Aorta (tissue), 5 donors: Measurements from ENCODE around the gene BCO1. TPM values are rescaled to one million over a fixed set of nuclear protein-coding genes. Genes with fewer than 3 reads are reported as not detected.

Experiments used
- ATAC-seq: fragments of 200-7000 bp; cut with Tn5 transposase; one replicate; pipeline ENCODE4 v1.9.1; 2022; ENCODE audit warnings: moderate library complexity; ENCODE audit not compliant: low FRiP score
- DNase-seq, 2 donors: peaks; one replicate each; pipeline ENCODE4 v3.0.0-alpha.2; 2020
- H3K27ac ChIP-seq, 2 donors: one replicate each; pipeline ENCODE4 v1.5.1; 2013; ENCODE audit warnings: low read length in 2 of 2, mild to moderate bottlenecking in 2 of 2, moderate library complexity in 2 of 2, control low read depth in 1 of 2, inconsistent platforms in 1 of 2, low read depth in 1 of 2
- H3K27me3 ChIP-seq, 2 donors: one replicate each; pipeline ENCODE4 v1.6.1; 2013; ENCODE audit warnings: control low read depth in 1 of 2, low read length in 1 of 2, mild to moderate bottlenecking in 1 of 2, moderate library complexity in 1 of 2; ENCODE audit not compliant: insufficient read depth in 2 of 2, control insufficient read depth in 1 of 2
- H3K36me3 ChIP-seq, 2 donors: one replicate each; pipeline ENCODE4 v1.6.1; 2013; ENCODE audit warnings: control low read depth in 1 of 2, low read length in 1 of 2, mild to moderate bottlenecking in 1 of 2; ENCODE audit not compliant: insufficient read depth in 2 of 2, control insufficient read depth in 1 of 2
- H3K4me1 ChIP-seq, 2 donors: one replicate each; pipeline ENCODE4 v1.6.1; 2013; ENCODE audit warnings: low read length in 2 of 2, control low read depth in 1 of 2, mild to moderate bottlenecking in 1 of 2, moderate library complexity in 1 of 2; ENCODE audit not compliant: insufficient read depth in 2 of 2, control insufficient read depth in 1 of 2
- H3K4me3 ChIP-seq, 2 donors: one replicate each; pipeline ENCODE4 v1.5.1; 2013; ENCODE audit warnings: low read length in 2 of 2, control low read depth in 1 of 2, mild to moderate bottlenecking in 1 of 2
- H3K9me3 ChIP-seq: one replicate; pipeline ENCODE4 v1.6.1; 2013; ENCODE audit warnings: mild to moderate bottlenecking, low read length; ENCODE audit not compliant: control insufficient read depth
- WGBS, 2 donors: extraction: QIAGEN DNeasy Blood & Tissue Kit; methylation state at CpG; one replicate each; pipeline ENCODE4 v1.1.7; 2013; 5-methylcytosine and 5-hydroxymethylcytosine counted together
- intact Hi-C, 2 donors: fragments of 100-400 bp; cut with DNase I; formaldehyde crosslinking; loops; one replicate each; pipeline versions ENCODE4 v1.14.2 to v1.15.0; 2022
- polyA plus RNA-seq, 2 donors: library from polyadenylated mRNA; stranded (reverse); fragments of 200-250 nt; gene quantifications; one replicate each; pipeline ENCODE4 v1.2.3, GENCODE V29; 2013
- total RNA-seq, 2 donors: library from RNA; stranded (reverse); fragmentation: NEBNext Ultra II Directional; extraction: Animal tissue kit (Norgen Biotek cat#: 25700); gene quantifications; one replicate each; pipeline ENCODE4 v1.2.1, GENCODE V29; 2021
- donor health status: healthy with polysubstance abuse.
- donor health status: Bipolar disorder and iron deficiency.
- donor health status: DM: no; HTN: no; CAD: no.
- donor health status: DM: no; HTN: no; CAD: no.
- donor health status: DM: yes; HTN: yes; CAD: no.

BCO1 gene
- total and polyA plus RNA-seq, 4 donors: 3.5 TPM; not detected in 3

DNA sequence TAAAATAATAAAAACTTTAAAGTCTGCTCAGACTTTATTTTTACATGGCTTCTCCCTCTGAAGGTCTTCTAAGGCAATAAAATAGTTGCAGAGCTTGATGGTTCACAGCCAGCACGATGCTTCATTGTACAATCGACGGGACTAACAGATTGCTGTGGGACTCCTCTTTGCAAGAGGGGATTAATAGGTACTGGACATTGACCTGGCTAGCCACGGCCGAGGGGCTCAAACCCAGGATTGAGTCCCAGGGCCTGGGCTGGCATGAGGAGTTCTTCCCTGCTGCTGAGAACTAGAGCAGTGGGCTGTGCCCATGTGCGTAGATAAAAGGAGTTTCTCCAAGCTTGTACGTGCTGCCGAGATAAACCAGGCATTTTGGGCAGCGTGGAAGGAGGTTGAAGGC, 52.6 kb downstream of the BCO1 start:
- DNase-seq (peak in 1 of 2 donors; percentile 38), ATAC-seq (no peak)
- WGBS, 2 donors: 84 to 86% methylated on average over 9 of the region's 9 CpGs

DNA sequence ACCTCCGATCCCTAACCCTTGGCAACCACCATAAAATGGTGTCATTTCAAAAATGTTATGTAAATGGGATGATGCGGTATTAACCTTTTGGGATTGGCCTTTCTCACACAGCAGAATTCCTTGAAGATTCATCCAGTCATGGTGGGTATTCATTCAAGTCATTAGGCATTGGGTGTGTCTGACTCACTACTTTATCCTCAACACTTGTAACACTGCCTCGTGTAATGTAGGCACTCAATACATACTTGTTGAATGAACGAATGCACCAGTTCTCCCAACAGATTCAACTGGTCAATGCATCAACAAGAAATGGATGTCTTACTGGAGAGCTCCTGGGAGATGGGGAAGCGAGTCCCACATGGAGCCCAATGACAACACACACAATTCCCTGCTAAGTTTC, 54.4 kb downstream of the BCO1 start:
- intact Hi-C loops: no loop called here
- ATAC-seq (no peak), DNase-seq (peak in 1 of 2 donors; percentile 0)
- no peaks in the 10 kb centered on the region for H3K27me3 ChIP-seq
- H3K4me3 ChIP-seq: no peak overlapping the region
- no peak overlapping the region for H3K27ac ChIP-seq
- no peaks in the 10 kb centered on the region for H3K9me3 ChIP-seq
- no peaks in the 10 kb centered on the region for H3K36me3 ChIP-seq
- WGBS, 2 donors: 89 to 91% methylated on average over 5 of the region's 5 CpGs
- H3K4me1 ChIP-seq: no peaks in the 10 kb centered on the region

More for the DNA sequence above, 52.6 kb downstream of the BCO1 start:
- Histone ChIP-seq H3K4me1 (no peaks in the 10 kb centered on the region), H3K36me3 (no peaks in the 10 kb centered on the region), H3K4me3 (no peak overlapping the region), H3K27me3 (no peaks in the 10 kb centered on the region), H3K9me3 (no peaks in the 10 kb centered on the region), H3K27ac (no peak overlapping the region)
- intact Hi-C loops: no loop called here

DNA sequence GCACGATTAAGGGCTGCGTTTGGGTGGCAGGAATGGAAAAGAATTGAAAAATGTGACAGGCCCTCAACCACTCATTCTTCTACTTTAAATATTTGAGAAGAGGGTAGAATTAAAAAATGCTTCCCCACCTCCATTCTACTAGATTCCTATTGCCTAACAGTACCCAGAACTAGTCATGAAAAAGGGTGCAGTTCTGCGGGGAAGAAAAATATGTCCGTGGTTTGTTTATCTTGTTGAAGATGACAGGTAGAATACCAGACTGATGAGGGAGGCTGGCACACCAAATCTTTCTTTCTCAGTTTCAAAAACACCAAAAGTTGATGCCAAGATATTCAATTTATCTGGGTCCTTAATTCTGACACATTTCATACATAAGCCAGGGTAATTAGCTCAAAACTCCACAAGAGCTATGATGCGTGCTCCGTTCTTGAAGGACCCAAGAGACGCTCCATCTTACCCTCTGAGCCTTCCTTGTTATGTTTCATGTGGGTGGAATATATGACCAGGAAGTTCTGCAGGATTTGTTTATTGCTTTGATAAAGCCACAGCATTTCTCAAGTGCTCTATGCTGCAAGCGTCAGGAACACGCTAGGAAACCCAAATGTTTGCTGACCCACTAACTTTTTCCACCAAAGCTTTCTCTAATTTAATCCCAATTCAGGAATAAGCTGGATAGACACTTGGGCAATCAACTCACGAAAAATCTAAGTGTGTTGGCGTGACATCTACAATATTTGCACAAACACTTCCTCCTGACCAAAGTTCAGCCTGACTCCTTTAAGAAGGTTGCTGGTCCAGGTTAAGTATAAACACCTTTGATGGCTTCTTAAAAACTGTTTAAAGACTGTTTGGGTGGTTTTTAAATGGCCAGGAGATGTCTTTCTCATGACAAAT, 55.7 kb downstream of the BCO1 start:
- no peaks in the 10 kb centered on the region for H3K9me3 ChIP-seq
- no peaks in the 10 kb centered on the region for H3K36me3 ChIP-seq
- intact Hi-C loops: no loop called here
- H3K4me3 ChIP-seq: no peak overlapping the region
- ATAC-seq: no peak
- no peak for DNase-seq
- H3K27ac ChIP-seq: no peak overlapping the region
- H3K4me1 ChIP-seq: no peaks in the 10 kb centered on the region
- WGBS, 2 donors: 33 to 35% methylated on average over 11 of the region's 11 CpGs
- no peaks in the 10 kb centered on the region for H3K27me3 ChIP-seq

DNA sequence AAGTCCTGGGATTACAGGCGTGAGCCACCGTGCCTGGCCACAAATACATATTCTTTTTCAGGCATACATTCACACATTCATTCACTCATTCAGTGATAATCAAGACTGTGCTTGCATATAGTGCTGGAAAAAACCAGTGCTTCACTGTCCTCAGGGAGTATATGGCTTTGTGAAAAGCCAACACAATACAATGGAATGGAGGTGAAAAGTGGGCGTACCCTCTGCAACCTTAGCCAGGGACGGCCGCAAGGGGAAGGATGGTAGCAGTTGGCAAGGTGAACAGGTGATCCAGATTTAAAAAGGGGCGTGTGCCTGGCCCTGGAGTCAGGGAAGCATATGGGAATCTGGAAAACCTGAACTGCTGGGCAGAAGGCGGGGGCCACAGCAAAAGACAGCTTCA, 58.1 kb downstream of the BCO1 start:
- intact Hi-C loops: no loop called here
- ATAC-seq (no peak), DNase-seq (no peak)
- no peak overlapping the region for H3K4me3 ChIP-seq
- H3K36me3 ChIP-seq: no peaks in the 10 kb centered on the region
- WGBS, 2 donors: 79 to 89% methylated on average over 7 of the region's 7 CpGs
- H3K27ac ChIP-seq: no peak overlapping the region
- H3K4me1 ChIP-seq: no peaks in the 10 kb centered on the region
- peaks cover 6% of the 10 kb centered on the region for H3K9me3 ChIP-seq
- no peaks in the 10 kb centered on the region for H3K27me3 ChIP-seq

DNA sequence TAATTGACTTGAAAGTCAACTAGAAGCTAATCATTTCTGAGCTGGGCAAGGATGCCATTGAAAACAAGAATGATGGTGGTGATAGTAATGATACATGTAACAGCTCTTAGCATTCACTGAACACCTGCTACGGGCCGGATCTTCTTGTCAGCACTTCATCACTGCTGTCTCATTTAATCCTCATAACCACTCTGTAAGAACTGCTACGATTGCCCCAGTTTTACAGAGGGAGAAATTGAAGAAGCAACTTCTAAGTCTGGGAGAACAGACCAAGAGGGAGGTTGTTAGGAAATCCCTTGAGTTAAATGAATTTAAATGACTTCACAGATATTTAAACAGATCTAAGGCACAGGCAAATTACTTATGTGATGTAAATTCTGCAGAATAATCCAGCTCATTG, 69.3 kb downstream of the BCO1 start:
- intact Hi-C loops: no loop called here
- H3K4me3 ChIP-seq: no peak overlapping the region
- 91 to 93% methylated on average over 3 of the region's 3 CpGs for WGBS, 2 donors
- H3K27me3 ChIP-seq: no peaks in the 10 kb centered on the region
- no peaks in the 10 kb centered on the region for H3K4me1 ChIP-seq
- H3K36me3 ChIP-seq: no peaks in the 10 kb centered on the region
- DNase-seq: no peak
- no peaks in the 10 kb centered on the region for H3K9me3 ChIP-seq
- no peak overlapping the region for H3K27ac ChIP-seq
- ATAC-seq: no peak

DNA sequence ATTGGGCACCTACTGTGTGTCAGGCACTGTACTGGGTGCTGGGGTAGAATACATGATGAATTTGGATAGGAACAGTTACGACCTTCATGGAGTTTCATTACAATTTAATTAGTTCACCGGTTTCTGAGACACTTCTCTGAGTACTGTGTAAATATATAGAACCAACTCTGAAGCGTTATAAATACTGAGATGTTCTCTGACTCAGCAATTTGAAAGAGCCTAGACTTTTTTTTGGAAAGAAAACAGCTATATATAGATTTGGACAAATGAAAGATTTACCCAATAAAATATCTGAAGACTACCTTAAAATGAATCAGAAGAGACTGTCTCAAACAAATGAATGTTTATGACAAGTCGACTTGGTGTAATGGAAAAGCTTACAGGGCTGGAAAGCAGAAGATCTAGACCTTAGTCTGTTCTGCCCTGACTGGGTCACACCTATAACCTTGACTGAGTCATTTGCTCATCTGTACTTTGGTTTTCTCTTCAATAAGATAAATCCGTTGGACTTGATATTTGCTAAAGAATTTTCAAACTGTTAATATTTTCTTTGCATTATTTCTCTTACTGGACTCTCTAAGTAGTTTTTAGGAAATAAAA, 71.7 kb downstream of the BCO1 start:
- WGBS, 2 donors: 70 to 71% methylated on average over 5 of the region's 5 CpGs
- H3K36me3 ChIP-seq: no peaks in the 10 kb centered on the region
- H3K27ac ChIP-seq: no peak overlapping the region
- H3K9me3 ChIP-seq: no peaks in the 10 kb centered on the region
- no peak overlapping the region for H3K4me3 ChIP-seq
- ATAC-seq (no peak), DNase-seq (no peak)
- H3K27me3 ChIP-seq: no peaks in the 10 kb centered on the region
- H3K4me1 ChIP-seq: peaks cover 0 to 3% of the 10 kb centered on the region in 2 donors
- intact Hi-C loops: loop anchor here (10.0 kb wide), 3 partner anchors 125 to 275 kb away; partner anchors contain the start of genes GCSH (in 2 of the 2) and ATMIN (in 1 of the 2)

DNA sequence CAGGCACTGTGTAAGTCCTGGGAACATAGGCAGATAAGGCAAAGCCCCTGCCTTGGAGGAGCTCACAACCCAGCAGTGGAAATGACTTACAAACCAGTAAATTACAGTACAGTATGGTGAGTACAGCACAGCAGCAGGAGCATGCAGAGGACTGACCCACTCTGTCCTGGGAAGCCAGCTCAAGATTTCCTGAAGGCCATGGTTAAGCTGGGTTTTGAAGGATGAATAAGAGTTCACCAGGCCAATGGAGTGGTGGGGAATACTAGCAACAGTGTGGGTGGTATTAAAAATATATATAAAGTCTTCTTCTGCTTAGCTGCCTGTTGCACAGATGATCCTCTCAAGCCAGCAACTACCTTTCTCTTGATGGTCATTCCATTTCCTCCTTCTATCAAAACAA, 73.3 kb downstream of the BCO1 start:
- Histone ChIP-seq H3K27ac (no peak overlapping the region), H3K4me3 (no peak overlapping the region), H3K27me3 (no peaks in the 10 kb centered on the region), H3K4me1 (peaks cover 0 to 3% of the 10 kb centered on the region in 2 donors), H3K36me3 (no peaks in the 10 kb centered on the region), H3K9me3 (no peaks in the 10 kb centered on the region)
- intact Hi-C loops: loop anchor here (10.0 kb wide), 3 partner anchors 127 to 277 kb away; partner anchors contain the start of genes GCSH (in 2 of the 2) and ATMIN (in 1 of the 2)
- no peak for DNase-seq
- ATAC-seq: no peak

DNA sequence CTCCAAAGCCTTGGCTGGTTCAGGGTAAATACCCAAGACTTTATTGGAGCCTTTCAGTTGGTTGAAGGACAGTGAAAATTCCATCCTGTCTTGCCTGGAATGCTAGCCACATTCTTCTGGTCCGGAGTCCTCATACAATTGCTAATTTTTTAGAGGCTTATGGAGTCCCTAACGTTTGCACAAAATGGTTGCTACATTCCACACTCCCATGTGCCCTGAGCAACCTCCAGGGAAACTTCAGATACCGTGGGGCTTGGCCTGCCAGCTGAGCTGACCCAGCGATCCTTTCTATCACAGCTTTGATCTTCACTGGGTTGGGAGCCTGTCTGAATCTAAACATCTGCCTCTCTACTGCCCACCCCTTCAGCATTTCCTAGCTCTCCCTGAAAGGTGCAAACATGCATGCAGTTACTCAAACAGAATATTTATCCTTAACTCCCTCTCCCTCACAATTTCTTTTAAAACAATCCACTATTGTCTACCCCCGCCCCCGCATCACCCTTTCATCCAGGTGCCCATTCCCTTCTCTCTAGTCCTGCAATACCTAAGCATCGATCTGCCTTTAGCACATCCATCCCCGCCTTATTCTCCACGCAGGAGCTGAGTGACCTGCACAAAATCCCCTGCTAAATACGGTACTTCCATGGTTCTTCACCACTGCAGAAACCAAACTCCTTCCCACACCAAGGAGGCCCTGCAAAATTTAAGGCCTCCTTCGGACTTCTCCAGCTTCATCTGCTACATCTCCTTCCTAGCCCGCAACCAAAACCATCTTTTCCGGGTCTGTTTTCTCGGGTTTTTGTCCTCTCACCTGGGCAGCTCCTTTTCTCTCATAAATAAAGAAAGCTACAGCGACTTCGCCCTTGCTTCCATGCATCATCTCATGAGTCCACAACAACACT, 75.5 kb downstream of the BCO1 start:
- Histone ChIP-seq H3K4me1 (peaks cover 0 to 3% of the 10 kb centered on the region in 2 donors), H3K27ac (peak overlapping the region in 1 of 2 donors; percentile 11), H3K27me3 (no peaks in the 10 kb centered on the region), H3K9me3 (no peaks in the 10 kb centered on the region), H3K4me3 (peak overlapping the region; percentile 86 to 92), H3K36me3 (no peaks in the 10 kb centered on the region)
- intact Hi-C loops: loop anchor here (10.0 kb wide), 3 partner anchors 129 to 279 kb away; partner anchors contain the start of genes GCSH (in 2 of the 2) and ATMIN (in 1 of the 2)
- DNase-seq (no peak), ATAC-seq (no peak)
- WGBS, 2 donors: 3% methylated on average over 16 of the region's 16 CpGs
